ENCODE results near the gene SLC27A3.
"Not testable (repeated sequence)": the region's sequence is repeated elsewhere in the genome, so short reads cannot be mapped to it uniquely, and the experiment has no call there.

The SLC27A3 gene

GRCh38 chr1:153763365-153764225 lies 11.6 kb upstream of the SLC27A3 start:
- peak; percentile 55 for DNase-seq (ENCODE audit: low spot score)

GRCh38 chr1:153764310-153764709 lies 10.9 kb upstream of the SLC27A3 start:
- no peak for DNase-seq (ENCODE audit: low spot score)

GRCh38 chr1:153766663-153767062 lies 8.5 kb upstream of the SLC27A3 start:
- DNase-seq (ENCODE audit: low spot score): not testable (repeated sequence)

- DNase-seq (ENCODE audit: low spot score): no peak
Measured at GRCh38 chr1:153767519-153767918, 7.7 kb upstream of the SLC27A3 start.

GRCh38 chr1:153768316-153769181 lies 6.7 kb upstream of the SLC27A3 start:
- DNase-seq (ENCODE audit: low spot score): no peak

GRCh38 chr1:153769221-153769620 lies 6.0 kb upstream of the SLC27A3 start:
- no peak for DNase-seq (ENCODE audit: low spot score)

- no peak for DNase-seq (ENCODE audit: low spot score)
Measured at GRCh38 chr1:153770797-153771196, 4.4 kb upstream of the SLC27A3 start.

GRCh38 chr1:153771261-153771660 lies 3.9 kb upstream of the SLC27A3 start:
- DNase-seq (ENCODE audit: low spot score): no peak

- no peak for DNase-seq (ENCODE audit: low spot score)
Measured at GRCh38 chr1:153771841-153772593, 3.2 kb upstream of the SLC27A3 start.

GRCh38 chr1:153773096-153773921 lies 1.9 kb upstream of the SLC27A3 start:
- no peak for DNase-seq (ENCODE audit: low spot score)

- DNase-seq (ENCODE audit: low spot score): no peak
Measured at GRCh38 chr1:153774026-153774595, 1.1 kb upstream of the SLC27A3 start.

- no peak for DNase-seq (ENCODE audit: low spot score)
Measured at GRCh38 chr1:153775458-153776327, 486 bp downstream of the SLC27A3 start.

GRCh38 chr1:153776352-153776751 lies 1.1 kb downstream of the SLC27A3 start:
- no peak for DNase-seq (ENCODE audit: low spot score)

GRCh38 chr1:153776845-153777370 lies 1.7 kb downstream of the SLC27A3 start:
- no peak for DNase-seq (ENCODE audit: low spot score)

GRCh38 chr1:153777648-153778047 lies 2.4 kb downstream of the SLC27A3 start:
- DNase-seq (ENCODE audit: low spot score): no peak

- DNase-seq (ENCODE audit: low spot score): no peak
Measured at GRCh38 chr1:153778051-153778823, 3.0 kb downstream of the SLC27A3 start.

GRCh38 chr1:153778824-153779519 lies 3.8 kb downstream of the SLC27A3 start:
- DNase-seq (ENCODE audit: low spot score): no peak
